NCI-H146 (cell line): Measurements from ENCODE around the gene TP53I11.

Experiments
- DNase-seq: peaks from one replicate; lab custom pipeline; 2025; lab: John Stamatoyannopoulos, UW

TP53I11 gene

GRCh38 chr11:44885065-44885810 lies 65.4 kb downstream of the TP53I11 start:
- no peak for DNase-seq

GRCh38 chr11:44884056-44884455 lies 66.6 kb downstream of the TP53I11 start:
- DNase-seq, result no peak

DNA sequence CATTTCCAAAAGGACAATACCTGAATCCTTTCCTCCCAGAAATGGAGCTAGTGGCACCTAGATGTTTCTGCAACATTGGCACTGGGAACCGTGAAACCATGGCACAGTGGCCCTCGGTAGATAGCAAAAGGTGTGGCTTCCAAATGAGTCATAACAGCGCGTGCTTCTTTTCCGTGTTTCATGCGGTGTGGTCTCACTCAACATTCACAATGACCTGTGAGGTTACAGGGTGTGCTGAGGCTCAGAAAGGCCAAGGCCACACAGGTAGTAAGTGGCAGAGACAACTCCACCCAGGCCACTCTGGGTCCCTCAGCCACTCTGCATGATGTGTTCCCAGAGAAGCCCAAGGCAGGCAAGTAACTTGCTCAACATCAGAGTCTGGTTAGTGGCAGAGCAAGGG lies 67.4 kb downstream of the TP53I11 start:
- no peak for DNase-seq
